ENCODE results near the gene FOLR1. TPM values are rescaled to one million over a fixed set of nuclear protein-coding genes. Genes with fewer than 3 reads are reported as not detected.

Gene FOLR1
- total RNA-seq, 1 donor from 2014 or later: not detected

GRCh38 chr11:72208281-72208680, 16.3 kb downstream of the FOLR1 start:
- H3K27me3 ChIP-seq: no peaks in the 10 kb centered on the region
- no peaks in the 10 kb centered on the region for H3K4me1 ChIP-seq
- DNase-seq (ENCODE audit: extremely low spot score in 2 of 2): peak in 1 of 2 donors; percentile 52
- no peak for TF ChIP-seq POLR2AphosphoS5 (IDR thresholded peaks at IDR 0.05; ENCODE audit: insufficient read depth in 1 of 2, low read depth in 1 of 2)
- TF ChIP-seq CTCF (IDR thresholded peaks at IDR 0.05): no peak
- no peak for TF ChIP-seq POLR2A (IDR thresholded peaks at IDR 0.05)
- no peak overlapping the region for H3K4me3 ChIP-seq
- no peaks in the 10 kb centered on the region for H3K36me3 ChIP-seq
- H3K27ac ChIP-seq: no peak overlapping the region
- no peaks in the 10 kb centered on the region for H3K9me3 ChIP-seq
- intact Hi-C loops (cut with DNase I): no loop called here

GRCh38 chr11:72209101-72209500, 17.2 kb downstream of the FOLR1 start:
- H3K4me1 ChIP-seq: no peaks in the 10 kb centered on the region
- H3K27me3 ChIP-seq: no peaks in the 10 kb centered on the region
- no peaks in the 10 kb centered on the region for H3K9me3 ChIP-seq
- TF ChIP-seq CTCF (IDR thresholded peaks at IDR 0.05): no peak
- TF ChIP-seq POLR2A (IDR thresholded peaks at IDR 0.05): no peak
- no peak for TF ChIP-seq POLR2AphosphoS5 (IDR thresholded peaks at IDR 0.05; ENCODE audit: insufficient read depth in 1 of 2, low read depth in 1 of 2)
- H3K27ac ChIP-seq: no peak overlapping the region
- peak in 1 of 2 donors; percentile 7 for DNase-seq (ENCODE audit: extremely low spot score in 2 of 2)
- no peaks in the 10 kb centered on the region for H3K36me3 ChIP-seq
- intact Hi-C loops (cut with DNase I): no loop called here
- no peak overlapping the region for H3K4me3 ChIP-seq

GRCh38 chr11:72216638-72217037, 24.7 kb downstream of the FOLR1 start, which contains the start of gene FOLR2:
TSS of gene FOLR2 (plus strand) at chr11:72216794. CDS start at chr11:72218585, 1,791 bp downstream.
- DNase-seq (ENCODE audit: extremely low spot score in 2 of 2): peak; percentile 55 to 69
- H3K4me1 ChIP-seq: no peaks in the 10 kb centered on the region
- no peak within 1 kb of the TSS for H3K27ac ChIP-seq
- H3K4me3 ChIP-seq: no peak within 1 kb of the TSS
- no peaks in the 10 kb centered on the region for H3K27me3 ChIP-seq
- H3K36me3 ChIP-seq: no peaks in the 10 kb centered on the region
- intact Hi-C loops (cut with DNase I): no loop called here
- TF ChIP-seq POLR2AphosphoS5 (IDR thresholded peaks at IDR 0.05; ENCODE audit: insufficient read depth in 1 of 2, low read depth in 1 of 2) (no peak), POLR2A (IDR thresholded peaks at IDR 0.05) (no peak), CTCF (IDR thresholded peaks at IDR 0.05) (no peak)
- no peaks in the 10 kb centered on the region for H3K9me3 ChIP-seq

- Histone ChIP-seq H3K36me3 (no peaks in the 10 kb centered on the region), H3K27me3 (no peaks in the 10 kb centered on the region), H3K9me3 (no peaks in the 10 kb centered on the region), H3K4me3 (no peak overlapping the region), H3K27ac (no peak overlapping the region), H3K4me1 (peaks cover 9% of the 10 kb centered on the region)
- no peak for TF ChIP-seq POLR2AphosphoS5 (IDR thresholded peaks at IDR 0.05; ENCODE audit: insufficient read depth in 1 of 2, low read depth in 1 of 2)
- TF ChIP-seq CTCF (IDR thresholded peaks at IDR 0.05): no peak
- no peak for TF ChIP-seq POLR2A (IDR thresholded peaks at IDR 0.05)
- intact Hi-C loops (cut with DNase I): no loop called here
- DNase-seq (ENCODE audit: extremely low spot score in 2 of 2): peak in 1 of 2 donors; percentile 40
Measured at GRCh38 chr11:72217841-72218240, 25.9 kb downstream of the FOLR1 start.

GRCh38 chr11:72218251-72218745, 26.4 kb downstream of the FOLR1 start:
- TF ChIP-seq POLR2A (IDR thresholded peaks at IDR 0.05): no peak
- no peak for TF ChIP-seq POLR2AphosphoS5 (IDR thresholded peaks at IDR 0.05; ENCODE audit: insufficient read depth in 1 of 2, low read depth in 1 of 2)
- no peak for TF ChIP-seq CTCF (IDR thresholded peaks at IDR 0.05)
- peak; percentile 56 to 77 for DNase-seq (ENCODE audit: extremely low spot score in 2 of 2)
- Histone ChIP-seq H3K4me3 (no peak overlapping the region), H3K36me3 (no peaks in the 10 kb centered on the region), H3K4me1 (peaks cover 9% of the 10 kb centered on the region), H3K9me3 (no peaks in the 10 kb centered on the region), H3K27ac (no peak overlapping the region), H3K27me3 (no peaks in the 10 kb centered on the region)
- intact Hi-C loops (cut with DNase I): no loop called here
